Heart right ventricle (tissue), 16 donors: ENCODE measurements around the gene KLHL20. TPM values are rescaled to one million over a fixed set of nuclear protein-coding genes. Genes with fewer than 3 reads are reported as not detected.

Experiments used
- ATAC-seq, 8 donors: fragments of 200-7000 bp; cut with Tn5 transposase; one replicate each; pipeline ENCODE4 v1.9.1; 2020; ENCODE audit warnings: mild to moderate bottlenecking in 8 of 8, moderate library complexity in 8 of 8, moderate number of reproducible peaks in 1 of 8
- DNase-seq, 2 donors: peaks; one replicate each; pipeline ENCODE4 v3.0.0-alpha.2; 2020
- H3K27ac ChIP-seq, 10 donors: fragments of 200-600 bp; sonication (generic) in 2 of 10; one replicate each; pipeline versions ENCODE4 v1.5.0 to v1.8.0; 2020 to 2022; ENCODE audit warnings: mild to moderate bottlenecking in 3 of 10
- H3K27me3 ChIP-seq, 7 donors: fragments of 200-600 bp; one replicate each; pipeline ENCODE4 v1.8.0; 2021 to 2022; ENCODE audit warnings: mild to moderate bottlenecking in 2 of 7
- H3K36me3 ChIP-seq, 9 donors: fragments of 200-600 bp; sonication (generic) in 1 of 9; one replicate each; pipeline versions ENCODE4 v1.5.0 to v1.8.0; 2020 to 2022; ENCODE audit warnings: mild to moderate bottlenecking in 2 of 9
- H3K4me1 ChIP-seq, 9 donors: fragments of 200-600 bp; sonication (generic) in 1 of 9; one replicate each; pipeline versions ENCODE4 v1.5.0 to v1.8.0; 2020 to 2022; ENCODE audit warnings: mild to moderate bottlenecking in 4 of 9
- H3K4me3 ChIP-seq, 10 donors: fragments of 200-600 bp; sonication (generic) in 2 of 10; one replicate each; pipeline versions ENCODE4 v1.5.0 to v1.8.0; 2020 to 2022; ENCODE audit warnings: mild to moderate bottlenecking in 7 of 10, moderate library complexity in 2 of 10
- H3K9me3 ChIP-seq, 11 donors: fragments of 200-600 bp in 10 of 11; sonication (generic) in 2 of 11; one replicate each; pipeline versions ENCODE4 v1.5.0 to v1.8.0; 2013 to 2022; ENCODE audit warnings: mild to moderate bottlenecking in 2 of 11, control low read depth in 1 of 11, moderate library complexity in 1 of 11
- CTCF ChIP-seq, 9 donors: fragments of 200-600 bp; sonication (generic) in 2 of 9; IDR thresholded peaks; one replicate each; pipeline versions ENCODE4 v1.5.0 to v1.8.0; 2021 to 2022; ENCODE audit warnings: antibody characterized with exemption in 9 of 9, mild to moderate bottlenecking in 5 of 9, moderate library complexity in 1 of 9
- WGBS, 2 donors: extraction: QIAGEN DNeasy Blood & Tissue Kit; methylation state at CpG; one replicate each; pipeline ENCODE4 v1.1.7; 2013; ENCODE audit warnings: inconsistent platforms in 1 of 2; 5-methylcytosine and 5-hydroxymethylcytosine counted together
- intact Hi-C, 10 donors: fragments of 100-400 bp; cut with DNase I; formaldehyde crosslinking; loops; one replicate each; pipeline versions ENCODE4 v1.11.1 to v1.14.2; 2022
- polyA plus RNA-seq, 2 donors: library from polyadenylated mRNA; stranded (reverse); fragments of 200-250 nt; gene quantifications; one replicate each; pipeline ENCODE4 v1.2.3, GENCODE V29; 2013
- total RNA-seq, 10 donors: library from RNA; stranded (reverse); fragmentation: NEBNext Ultra II Directional in 3 of 10; extraction: Animal tissue kit (Norgen Biotek cat#: 25700) in 3 of 10; gene quantifications; one replicate each; pipeline versions ENCODE4 v1.2.1 to v1.2.4, GENCODE V29; 2021 to 2023
- donor health status: Arrhythmogenic right ventricular cardiomyopathy.
- donor health status: ischemic (EF 13 %, LVEDD 7.1; RV severe dilation, severe dysfunction).
- donor health status: healthy with polysubstance abuse.
- donor health status: DM: no; HTN: yes; CAD: no.
- donor health status: DM: no; HTN: no; CAD: no.
- donor health status: ischemic (EF 25% LVEDD 6.9; RV normal size, moderate dysfunction).
- donor health status: ischemic (EF 25% LVEDD 5.7; RV mildly dilated, moderate dysfunction).
- donor health status: healthy.
- donor health status: DM: yes; HTN: yes; CAD: no.
- donor health status: Ischemic cardiomyopathy.
- donor health status: ischemic (EF 35%, LVEDD 5.7; RV mildly dilated, moderate dysfunction).
- donor health status: nonischemic (EF 11% LVEDD 7.7; RV severe dilation, severe dysfunction).
- donor health status: DM: yes; HTN: yes; CAD: no.
- donor health status: PGD.
- donor health status: ischemic (EF 29% LVEDD 5.4; RV normal size, mild dysfunction).
- donor health status: nonischemic (EF 23%, LVEDD 6.1; RV moderate dilation, normal function).

Gene KLHL20
- total and polyA plus RNA-seq, 12 donors = 5.0 to 19.4 (median 17.1) TPM

DNA sequence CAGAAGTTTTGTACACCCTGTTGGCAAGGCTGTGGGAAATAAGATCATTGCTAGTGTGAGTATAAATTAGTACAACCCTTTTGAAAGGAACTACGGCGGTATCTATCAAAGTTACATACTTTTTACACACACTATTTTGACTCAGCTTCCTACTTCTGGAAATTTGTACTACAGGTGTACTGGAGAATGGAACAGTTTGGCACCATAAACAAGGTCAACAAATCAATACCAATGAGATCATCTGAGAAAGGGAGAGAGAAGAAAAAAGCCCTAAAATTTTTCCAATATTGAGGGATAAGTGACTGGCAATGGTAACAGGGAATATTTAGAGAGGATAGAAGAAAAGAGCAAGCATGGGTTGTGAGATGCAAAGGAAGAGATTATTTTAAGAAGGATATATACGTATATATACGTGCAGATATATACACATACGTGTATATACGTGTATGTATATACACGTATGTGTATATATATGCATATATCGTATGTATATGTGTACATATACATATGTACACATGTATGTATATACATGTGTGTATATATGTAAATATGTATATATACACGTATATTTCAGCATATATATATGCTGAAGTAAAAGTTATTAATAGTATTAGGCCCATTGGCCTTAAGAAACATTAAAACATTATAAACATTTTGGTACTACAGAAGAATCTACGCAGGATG, 27.6 kb downstream of the KLHL20 start:
- no peak for TF ChIP-seq CTCF (IDR thresholded peaks at IDR 0.05)
- no peak for DNase-seq
- Histone ChIP-seq H3K27ac (no peak overlapping the region), H3K36me3 (peaks cover 0 to 27% (median 8%) of the 10 kb centered on the region in 9 donors), H3K27me3 (no peaks in the 10 kb centered on the region), H3K4me1 (peaks cover 0 to 5% (median 0%) of the 10 kb centered on the region in 9 donors), H3K9me3 (peaks cover 0 to 9% (median 0%) of the 10 kb centered on the region in 11 donors), H3K4me3 (no peak overlapping the region)
- no peak for ATAC-seq
- 93 to 97% methylated on average over 10 of the region's 10 CpGs for WGBS, 2 donors
- intact Hi-C loops = no loop called here

- intact Hi-C loops = no loop called here
Measured at GRCh38 chr1:173744651-173745050, 29.9 kb downstream of the KLHL20 start.

GRCh38 chr1:173749137-173749536, 34.4 kb downstream of the KLHL20 start:
- WGBS, 2 donors = 91 to 94% methylated on average over 4 of the region's 4 CpGs
- no peak overlapping the region for H3K4me3 ChIP-seq
- no peak for ATAC-seq
- peaks cover 0 to 56% (median 22%) of the 10 kb centered on the region in 9 donors for H3K36me3 ChIP-seq
- no peak for TF ChIP-seq CTCF (IDR thresholded peaks at IDR 0.05)
- H3K27me3 ChIP-seq = no peaks in the 10 kb centered on the region
- H3K27ac ChIP-seq = no peak overlapping the region
- intact Hi-C loops = no loop called here
- DNase-seq = no peak
- H3K9me3 ChIP-seq = no peaks in the 10 kb centered on the region
- peaks cover 0 to 5% (median 0%) of the 10 kb centered on the region in 9 donors for H3K4me1 ChIP-seq

More at GRCh38 chr1:173744651-173745050, 29.9 kb downstream of the KLHL20 start:
- TF ChIP-seq CTCF (IDR thresholded peaks at IDR 0.05) = no peak
- ATAC-seq (no peak), DNase-seq (no peak)
- Histone ChIP-seq H3K27me3 (no peaks in the 10 kb centered on the region), H3K9me3 (peaks cover 0 to 2% (median 0%) of the 10 kb centered on the region in 11 donors), H3K27ac (no peak overlapping the region), H3K4me3 (no peak overlapping the region), H3K36me3 (peaks cover 0 to 39% (median 8%) of the 10 kb centered on the region in 9 donors), H3K4me1 (peaks cover 0 to 5% (median 0%) of the 10 kb centered on the region in 9 donors)
- WGBS, 2 donors = 86 to 92% methylated on average over 2 of the region's 2 CpGs

DNA sequence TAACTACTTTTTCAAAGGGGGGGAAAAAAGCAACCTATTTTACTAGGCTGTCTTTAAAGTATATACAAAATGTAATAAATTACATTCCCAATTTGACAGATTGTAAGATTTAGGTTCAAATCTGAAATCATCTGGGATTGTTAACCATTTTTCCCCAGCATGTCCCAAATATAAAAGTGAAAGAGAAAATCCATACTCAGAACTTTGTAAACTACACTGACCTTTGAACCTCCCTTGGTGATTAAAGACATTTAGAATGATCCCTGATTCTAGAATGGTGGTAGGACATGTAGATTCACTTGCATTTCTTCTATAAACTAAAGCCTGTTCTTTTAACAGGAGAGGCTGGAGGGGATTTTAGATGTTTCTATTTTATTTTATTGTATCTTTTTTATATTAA, 39.0 kb downstream of the KLHL20 start:
- Histone ChIP-seq H3K36me3 (peaks cover 0 to 83% (median 52%) of the 10 kb centered on the region in 9 donors), H3K27ac (no peak overlapping the region), H3K4me1 (no peaks in the 10 kb centered on the region), H3K9me3 (no peaks in the 10 kb centered on the region), H3K4me3 (no peak overlapping the region), H3K27me3 (no peaks in the 10 kb centered on the region)
- TF ChIP-seq CTCF (IDR thresholded peaks at IDR 0.05) = no peak
- ATAC-seq (no peak), DNase-seq (no peak)
- intact Hi-C loops = no loop called here
